PFSK-1 (cell line): Measurements from ENCODE around the gene LTO1.

Experiments used
- FOXP2 ChIP-seq: optimal IDR thresholded peaks from 2 replicates; pipeline ENCODE3; 2011; ENCODE audit warnings: borderline replicate concordance, control low read depth, inconsistent platforms; ENCODE audit not compliant: insufficient read depth; ENCODE audit errors: extremely low read length, extremely low read depth
- POLR2AphosphoS5 ChIP-seq: IDR thresholded peaks from 2 replicates; pipeline ENCODE4 v1.6.1; 2012; ENCODE audit warnings: low read depth, mild to moderate bottlenecking, control low read depth, low read length, moderate library complexity
- REST ChIP-seq, 2 experiments: IDR thresholded peaks; 2 replicates each; pipeline versions ENCODE4 v1.6.1 to v1.8.0; 2011 to 2012; ENCODE audit warnings: low read depth in 2 of 2, low read length in 2 of 2, control low read depth in 1 of 2, inconsistent platforms in 1 of 2, mild to moderate bottlenecking in 1 of 2, moderate library complexity in 1 of 2; ENCODE audit not compliant: insufficient read depth in 1 of 2
- SIN3A ChIP-seq: IDR thresholded peaks from 2 replicates; pipeline ENCODE4 v1.6.1; 2012; ENCODE audit warnings: mild to moderate bottlenecking, low read length, moderate library complexity, borderline replicate concordance; ENCODE audit not compliant: insufficient read depth
- TAF1 ChIP-seq: IDR thresholded peaks from 2 replicates; pipeline ENCODE4 v1.6.1; 2012; ENCODE audit warnings: low read length, control low read depth, borderline replicate concordance; ENCODE audit not compliant: insufficient read depth

Gene LTO1

GRCh38 chr11:69627551-69627950 lies 47.6 kb downstream of the LTO1 start:
- TF ChIP-seq TAF1: no peak
- TF ChIP-seq SIN3A: no peak
- TF ChIP-seq REST (IDR thresholded peaks at IDR 0.05; ENCODE audit: insufficient read depth in 1 of 2, low read depth in 2 of 2, low read length in 2 of 2): no peak
- no peak for TF ChIP-seq FOXP2
- no peak for TF ChIP-seq POLR2AphosphoS5

GRCh38 chr11:69625476-69625875 lies 49.7 kb downstream of the LTO1 start:
- TF ChIP-seq REST (IDR thresholded peaks at IDR 0.05; ENCODE audit: insufficient read depth in 1 of 2, low read depth in 2 of 2, low read length in 2 of 2) (no peak), FOXP2 (no peak), SIN3A (no peak), POLR2AphosphoS5 (no peak), TAF1 (no peak)

- TF ChIP-seq REST (IDR thresholded peaks at IDR 0.05; ENCODE audit: insufficient read depth in 1 of 2, low read depth in 2 of 2, low read length in 2 of 2) (no peak), TAF1 (no peak), FOXP2 (no peak), POLR2AphosphoS5 (no peak), SIN3A (no peak)
Observed at GRCh38 chr11:69624293-69624692, 50.9 kb downstream of the LTO1 start.

DNA sequence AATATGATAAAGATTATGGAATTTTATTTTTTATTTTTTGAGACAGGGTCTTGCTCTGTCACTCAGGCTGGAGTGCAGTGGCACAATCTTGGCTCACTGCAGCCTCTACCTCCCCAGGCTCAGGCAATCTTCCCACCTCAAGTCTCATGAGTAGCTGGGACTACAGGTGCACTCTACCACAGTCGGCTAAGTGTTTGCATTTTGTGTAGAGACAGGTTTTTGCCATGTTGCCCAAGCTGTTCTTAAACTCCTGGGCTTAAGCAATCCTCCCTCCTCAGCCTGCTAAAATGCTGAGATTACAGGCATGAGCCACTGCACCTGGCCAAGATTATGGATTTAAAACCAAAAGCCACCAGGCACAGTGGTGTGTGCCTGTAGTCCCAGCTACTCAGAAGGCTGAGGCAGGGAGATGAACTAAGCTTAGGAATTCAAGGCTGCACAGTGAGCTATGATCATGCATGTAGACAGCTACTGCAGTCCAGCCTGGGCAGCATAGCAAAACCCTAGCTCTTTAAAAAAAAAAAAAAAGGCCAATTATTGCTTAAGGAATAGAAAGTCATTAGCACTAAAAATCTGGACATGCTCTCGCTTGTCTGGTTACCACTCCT lies 54.4 kb downstream of the LTO1 start:
- TF ChIP-seq POLR2AphosphoS5: no peak
- no peak for TF ChIP-seq SIN3A
- no peak for TF ChIP-seq FOXP2

- no peak for TF ChIP-seq SIN3A
- TF ChIP-seq POLR2AphosphoS5: no peak
- TF ChIP-seq TAF1: no peak
- TF ChIP-seq REST (IDR thresholded peaks at IDR 0.05; ENCODE audit: insufficient read depth in 1 of 2, low read depth in 2 of 2, low read length in 2 of 2): no peak
Observed at GRCh38 chr11:69618237-69618636, 56.9 kb downstream of the LTO1 start.
